K562 (cell line): Measurements from ENCODE around the gene UIMC1. TPM values are rescaled to one million over a fixed set of nuclear protein-coding genes. Genes with fewer than 3 reads are reported as not detected.
A peak's percentile ranks its signal among the peaks of the same experiment; 100 is the strongest.

Experiments used
- CBFA2T2 ChIP-seq: fragments of 450-650 bp; conservative IDR thresholded peaks from 2 replicates; pipeline ENCODE4 v1.6.1; 2017; ENCODE audit warnings: mild to moderate bottlenecking
- ESRRB ChIP-seq: fragments of 250-450 bp; sonication (Bioruptor Pico); IDR thresholded peaks from 2 replicates; pipeline ENCODE4 v1.5.0; 2020; ENCODE audit warnings: mild to moderate bottlenecking, moderate library complexity, borderline replicate concordance
- MLX ChIP-seq, 2 experiments: fragments of 450-650 bp in 1 of 2; sonication (generic) in 1 of 2; formaldehyde crosslinking; conservative IDR thresholded peaks; 2 replicates each; pipeline versions ENCODE4 v1.4.0 to v1.8.1; 2020 to 2022; ENCODE audit warnings: mild to moderate bottlenecking in 1 of 2, missing genetic modification reagents in 1 of 2
- NFE2L1 ChIP-seq: fragments of 450-650 bp; IDR thresholded peaks from 2 replicates; pipeline ENCODE4 v1.6.1; 2016; ENCODE audit warnings: missing genetic modification characterization, low read depth, mild to moderate bottlenecking, missing compliant biosample characterization, moderate library complexity, borderline replicate concordance
- SMAD1 ChIP-seq: fragments of 150-350 bp; IDR thresholded peaks from 2 replicates; pipeline ENCODE4 v1.6.1; 2014; ENCODE audit warnings: low read length, low read depth; ENCODE audit not compliant: partially characterized antibody
- TGIF2 ChIP-seq: sonication (generic); formaldehyde crosslinking; IDR thresholded peaks from 2 replicates; pipeline ENCODE4 v1.8.1; 2022; ENCODE audit warnings: mild to moderate bottlenecking, missing genetic modification reagents, moderate library complexity
- ZBTB40 ChIP-seq, 2 experiments: fragments of 450-650 bp in 1 of 2; sonication (generic) in 1 of 2; formaldehyde crosslinking in 1 of 2; IDR thresholded peaks; 2 replicates each; pipeline versions ENCODE4 v1.7.1 to v1.9.0; 2016 to 2022; ENCODE audit warnings: inconsistent platforms in 1 of 2, mild to moderate bottlenecking in 1 of 2, missing genetic modification reagents in 1 of 2
- ZNF124 ChIP-seq: sonication (generic); formaldehyde crosslinking; IDR thresholded peaks from 2 replicates; pipeline ENCODE4 v1.8.1; 2022; ENCODE audit warnings: missing genetic modification reagents
- ZNF354B ChIP-seq: fragments of 250-450 bp; sonication (Bioruptor Pico); IDR thresholded peaks from 2 replicates; pipeline ENCODE4 v1.4.0; 2020
- ZNF609 ChIP-seq: sonication (generic); formaldehyde crosslinking; IDR thresholded peaks from 2 replicates; pipeline ENCODE4 v1.8.1; 2023; ENCODE audit warnings: missing genetic modification reagents, mild to moderate bottlenecking, borderline replicate concordance
- ZNF79 ChIP-seq: fragments of 250-450 bp; sonication (Bioruptor Pico); IDR thresholded peaks from 2 replicates; pipeline ENCODE4 v1.4.0; 2020; ENCODE audit warnings: low read depth, mild to moderate bottlenecking, moderate library complexity
- polyA plus RNA-seq, 8 experiments: library from polyadenylated mRNA; depleted of rRNA in 4 of 8; stranded (reverse) in 5 of 8; unstranded in 3 of 8; fragments of >200 nt; fragmentation: Nextera tagmentation in 2 of 8; fragmentation: Illumina TruSeq in 1 of 8; extraction: Ambion mirVana in 2 of 8; extraction: Trizol in 1 of 8; gene quantifications; 2 replicates each; pipeline versions ENCODE4 v1.2.1 to v1.2.3, GENCODE V29; 2011 to 2014; ENCODE audit warnings: inconsistent platforms in 1 of 8, missing spikeins in 1 of 8
- total RNA-seq, 7 experiments: library from RNA; depleted of rRNA in 6 of 7; stranded (reverse); fragments of >200 nt in 6 of 7; fragmentation: Illumina TruSeq in 2 of 7; extraction: Trizol in 2 of 7; gene quantifications; 2 replicates each; pipeline versions ENCODE4 v1.2.1 to v1.2.3, GENCODE V29; 2011 to 2021; ENCODE audit warnings: low replicate concordance in 1 of 7

UIMC1 gene
- total and polyA plus RNA-seq, 9 of the 15 experiments (the other 6 are each of a cell fraction or from before 2014, with no cell fraction given) = 14.9 to 51.7 (median 36.8) TPM

DNA sequence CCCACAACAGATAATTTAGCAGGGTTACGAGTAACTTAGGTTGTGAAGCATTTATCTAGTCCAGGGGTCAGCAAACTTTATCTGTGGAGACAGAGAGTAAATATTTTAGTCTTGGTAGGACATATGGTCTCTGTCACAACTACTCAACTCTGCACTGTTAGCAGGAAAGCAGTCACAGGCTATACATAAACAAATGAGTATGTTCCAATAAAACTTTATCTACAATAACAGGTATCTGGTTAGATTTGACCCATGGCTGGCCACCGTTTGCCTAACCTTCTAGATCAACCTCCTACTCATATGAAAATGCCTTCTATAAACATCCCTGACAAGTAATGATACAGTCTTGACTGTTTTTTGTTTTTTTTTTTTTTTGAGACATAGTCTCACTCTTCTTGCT is 94.5 kb downstream of the UIMC1 start (continued):
- TF ChIP-seq ZNF79 (CRISPR knock-in tag) (no peak), MLX (CRISPR knock-in tag; conservative IDR thresholded peaks at IDR 0.05) (no peak), CBFA2T2 (peak; percentile 28; the same call in 1 of the 2 replicates), ZNF354B (CRISPR knock-in tag) (no peak), SMAD1 (no peak), TGIF2 (CRISPR knock-in tag) (no peak), ESRRB (CRISPR knock-in tag) (no peak), NFE2L1 (tag) (no peak), ZNF124 (CRISPR knock-in tag) (no peak), ZBTB40 (IDR thresholded peaks at IDR 0.05) (peak; percentile 93), ZBTB40 (CRISPR knock-in tag; IDR thresholded peaks at IDR 0.05) (peak; percentile 82), ZNF609 (no peak)
